HepG2 (cell line): ENCODE data around the gene GPC2. TPM values are rescaled to one million over a fixed set of nuclear protein-coding genes. Genes with fewer than 3 reads are reported as not detected.

Experiments used
- BHLHE40 ChIP-seq: IDR thresholded peaks from 2 replicates; pipeline ENCODE4 v1.6.1; 2011; ENCODE audit warnings: low read length, improper control_type of control experiment
- FOXA3 ChIP-seq: IDR thresholded peaks from 2 replicates; pipeline ENCODE4 v1.6.1; 2016; ENCODE audit warnings: missing genetic modification reagents, missing compliant biosample characterization
- HNRNPUL1 ChIP-seq: fragments of 200-400 bp; formaldehyde crosslinking; IDR thresholded peaks from 2 replicates; pipeline ENCODE4 v1.6.1; 2017; ENCODE audit warnings: low read depth, mild to moderate bottlenecking, low read length, moderate library complexity
- IKZF1 ChIP-seq: fragments of 450-650 bp; IDR thresholded peaks from 2 replicates; pipeline ENCODE4 v1.7.1; 2016
- KDM3A ChIP-seq: IDR thresholded peaks from 2 replicates; pipeline ENCODE4 v1.6.1; 2018; ENCODE audit warnings: low read depth, missing compliant biosample characterization
- MLLT10 ChIP-seq: sonication (generic); formaldehyde crosslinking; IDR thresholded peaks from 2 replicates; pipeline ENCODE4 v1.4.0; 2020; ENCODE audit warnings: missing genetic modification reagents
- NR1H2 ChIP-seq: sonication (generic); formaldehyde crosslinking; IDR thresholded peaks from 2 replicates; pipeline ENCODE4 v1.8.1; 2022; ENCODE audit warnings: low read depth, missing genetic modification reagents, borderline replicate concordance
- RAD51 ChIP-seq: fragments of 450-650 bp; IDR thresholded peaks from 2 replicates; pipeline ENCODE4 v1.6.1; 2016; ENCODE audit warnings: borderline replicate concordance
- RELA ChIP-seq: sonication (generic); formaldehyde crosslinking; IDR thresholded peaks from 2 replicates; pipeline ENCODE4 v1.4.0; 2020; ENCODE audit warnings: missing genetic modification reagents
- REXO4 ChIP-seq: sonication (generic); formaldehyde crosslinking; IDR thresholded peaks from 2 replicates; pipeline ENCODE4 v1.8.0; 2022; ENCODE audit warnings: missing genetic modification reagents, mild to moderate bottlenecking, borderline replicate concordance
- SALL1 ChIP-seq: sonication (generic); formaldehyde crosslinking; IDR thresholded peaks from 2 replicates; pipeline ENCODE4 v1.8.0; 2022; ENCODE audit warnings: mild to moderate bottlenecking, missing genetic modification reagents
- ZBTB7A ChIP-seq: sonication (generic); formaldehyde crosslinking; IDR thresholded peaks from 2 replicates; pipeline ENCODE4 v1.8.0; 2022; ENCODE audit warnings: mild to moderate bottlenecking, missing genetic modification reagents
- ZKSCAN8 ChIP-seq: IDR thresholded peaks from 2 replicates; pipeline ENCODE4 v1.6.1; 2016; ENCODE audit warnings: borderline replicate concordance, missing genetic modification reagents, missing compliant biosample characterization
- ZNF12 ChIP-seq: sonication (generic); formaldehyde crosslinking; IDR thresholded peaks from 2 replicates; pipeline ENCODE4 v1.5.0; 2020; ENCODE audit warnings: missing genetic modification reagents
- ZNF124 ChIP-seq: sonication (generic); formaldehyde crosslinking; IDR thresholded peaks from 2 replicates; pipeline ENCODE4 v1.4.0; 2020; ENCODE audit warnings: missing genetic modification reagents
- ZNF263 ChIP-seq: sonication (generic); formaldehyde crosslinking; IDR thresholded peaks from 2 replicates; pipeline ENCODE4 v1.4.0; 2020; ENCODE audit warnings: missing genetic modification reagents
- ZNF431 ChIP-seq: sonication (generic); formaldehyde crosslinking; IDR thresholded peaks from 2 replicates; pipeline ENCODE4 v1.9.0; 2022; ENCODE audit warnings: missing genetic modification reagents, low read depth, mild to moderate bottlenecking, borderline replicate concordance
- ZNF562 ChIP-seq: sonication (generic); formaldehyde crosslinking; IDR thresholded peaks from 2 replicates; pipeline ENCODE4 v1.8.0; 2022; ENCODE audit warnings: missing genetic modification reagents, borderline replicate concordance
- ZNF569 ChIP-seq: sonication (generic); formaldehyde crosslinking; IDR thresholded peaks from 2 replicates; pipeline ENCODE4 v1.5.0; 2020; ENCODE audit warnings: mild to moderate bottlenecking, missing genetic modification reagents, moderate library complexity, borderline replicate concordance
- ZNF644 ChIP-seq: IDR thresholded peaks from 2 replicates; pipeline ENCODE4 v1.6.1; 2016; ENCODE audit warnings: low read depth
- ZNF672 ChIP-seq: sonication (generic); formaldehyde crosslinking; IDR thresholded peaks from 2 replicates; pipeline ENCODE4 v1.8.1; 2022; ENCODE audit warnings: missing genetic modification reagents
- polyA plus RNA-seq, 8 experiments: library from polyadenylated mRNA; depleted of rRNA in 3 of 8; stranded (reverse) in 7 of 8; unstranded in 1 of 8; fragments of >200 nt; fragmentation: Illumina TruSeq in 4 of 8; extraction: Trizol in 4 of 8; gene quantifications; 2 replicates each; pipeline versions ENCODE4 v1.2.1 to v1.2.3, GENCODE V29; 2011 to 2016; ENCODE audit warnings: low read depth in 4 of 8, missing spikeins in 1 of 8, mixed read lengths in 1 of 8; ENCODE audit not compliant: insufficient read depth in 1 of 8
- total RNA-seq, 5 experiments: library from RNA; depleted of rRNA; stranded (reverse); fragments of >200 nt; fragmentation: Illumina TruSeq; extraction: Trizol; gene quantifications; 2 replicates each; pipeline ENCODE4 v1.2.3, GENCODE V29; 2016; ENCODE audit warnings: low read depth in 1 of 5
- TF ChIP-seq, protein P1 (sequence below), 2 experiments: sonication (generic) in 1 of 2; formaldehyde crosslinking in 1 of 2; IDR thresholded peaks; 2 replicates each; pipeline versions ENCODE4 v1.5.1 to v1.6.1; 2011 to 2020; ENCODE audit warnings: borderline replicate concordance in 1 of 2, low read depth in 1 of 2, low read length in 1 of 2, mild to moderate bottlenecking in 1 of 2, missing genetic modification reagents in 1 of 2, moderate library complexity in 1 of 2
- TF ChIP-seq, protein P2 (sequence below): sonication (generic); formaldehyde crosslinking; conservative IDR thresholded peaks from 2 replicates; pipeline ENCODE4 v1.5.0; 2020; ENCODE audit warnings: missing genetic modification reagents
- TF ChIP-seq, protein P3 (sequence below): sonication (generic); formaldehyde crosslinking; IDR thresholded peaks from 2 replicates; pipeline ENCODE4 v1.8.1; 2023; ENCODE audit warnings: mild to moderate bottlenecking, missing genetic modification reagents
- TF ChIP-seq, protein P4 (sequence below): sonication (generic); formaldehyde crosslinking; IDR thresholded peaks from 2 replicates; pipeline ENCODE4 v1.4.0; 2020; ENCODE audit warnings: missing genetic modification reagents

Gene GPC2
- total and polyA plus RNA-seq, 2 of the 13 experiments (the other 11 are each of a cell fraction or from before 2014, with no cell fraction given): 0.64 to 0.78 TPM

DNA sequence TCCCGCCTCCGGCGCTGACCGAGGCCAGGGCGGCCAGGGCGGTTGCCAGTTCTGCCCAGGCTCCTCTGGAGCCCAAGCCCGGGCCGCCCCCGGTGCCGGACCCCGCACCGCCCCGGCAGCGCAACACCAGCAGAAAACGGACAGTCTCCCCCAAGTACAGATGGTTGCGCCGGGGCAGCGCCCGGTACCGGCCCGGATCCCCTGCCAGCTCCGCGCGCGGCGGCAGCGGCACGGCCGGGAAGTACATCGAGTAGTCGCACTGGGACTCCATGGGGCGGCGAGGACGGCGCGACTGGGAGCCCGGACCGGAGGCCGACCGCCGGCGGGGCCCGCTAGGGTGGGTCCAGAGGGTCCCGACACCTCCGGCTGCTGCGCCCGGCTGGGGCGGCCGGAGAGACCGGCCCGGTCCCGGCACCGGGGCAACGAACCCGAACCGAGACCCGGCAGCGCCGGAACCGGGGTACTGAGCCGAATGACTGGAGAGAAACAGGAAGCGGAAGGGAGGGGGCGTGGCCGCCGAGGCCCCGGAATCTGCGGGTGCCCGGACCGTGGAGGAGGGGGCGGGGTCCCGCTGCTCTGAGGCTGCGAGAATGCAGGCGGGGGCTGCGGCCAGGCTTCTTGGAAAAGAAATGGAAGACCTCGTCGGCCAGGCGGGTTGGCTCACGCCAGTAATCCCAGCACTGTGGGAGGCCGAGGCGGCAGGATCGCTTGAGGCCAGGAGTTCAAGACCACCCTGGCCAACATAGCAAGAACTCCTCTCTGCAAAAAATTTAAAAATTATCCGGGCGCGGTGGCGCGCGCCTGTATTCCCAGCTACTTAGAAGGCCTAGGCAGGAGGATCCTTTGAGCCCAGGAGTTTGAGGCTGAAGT is 18.7 kb downstream of the GPC2 start, which contains the start of gene TRAPPC14 (continued):
- TF ChIP-seq, protein P1, sequence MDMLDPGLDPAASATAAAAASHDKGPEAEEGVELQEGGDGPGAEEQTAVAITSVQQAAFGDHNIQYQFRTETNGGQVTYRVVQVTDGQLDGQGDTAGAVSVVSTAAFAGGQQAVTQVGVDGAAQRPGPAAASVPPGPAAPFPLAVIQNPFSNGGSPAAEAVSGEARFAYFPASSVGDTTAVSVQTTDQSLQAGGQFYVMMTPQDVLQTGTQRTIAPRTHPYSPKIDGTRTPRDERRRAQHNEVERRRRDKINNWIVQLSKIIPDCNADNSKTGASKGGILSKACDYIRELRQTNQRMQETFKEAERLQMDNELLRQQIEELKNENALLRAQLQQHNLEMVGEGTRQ (IDR thresholded peaks at IDR 0.05; ENCODE audit: low read depth, low read length): no peak
- TF ChIP-seq, protein P1 (CRISPR knock-in tag; IDR thresholded peaks at IDR 0.05; ENCODE audit: borderline replicate concordance): no peak
- TF ChIP-seq REXO4 (CRISPR knock-in tag) (no peak), KDM3A (peak; percentile 41; the same call in 1 of the 2 replicates), RAD51 (no peak), MLLT10 (CRISPR knock-in tag) (no peak), ZNF124 (CRISPR knock-in tag) (no peak), ZNF672 (CRISPR knock-in tag) (no peak), ZNF562 (no peak), BHLHE40 (no peak), FOXA3 (CRISPR knock-in tag) (no peak; the same call in 1 of the 2 replicates), IKZF1 (no peak), ZNF12 (0 out of 2 replicates have a peak, but pooled peaks have one; percentile 29), SALL1 (CRISPR knock-in tag) (peak; percentile 75), ZNF263 (CRISPR knock-in tag) (no peak), ZNF569 (no peak), ZNF431 (CRISPR knock-in tag) (no peak), RELA (CRISPR knock-in tag) (no peak), ZNF644 (CRISPR knock-in tag) (no peak), NR1H2 (no peak), ZBTB7A (CRISPR knock-in tag) (no peak), HNRNPUL1 (no peak), ZKSCAN8 (CRISPR knock-in tag) (no peak)
- TF ChIP-seq, protein P2, sequence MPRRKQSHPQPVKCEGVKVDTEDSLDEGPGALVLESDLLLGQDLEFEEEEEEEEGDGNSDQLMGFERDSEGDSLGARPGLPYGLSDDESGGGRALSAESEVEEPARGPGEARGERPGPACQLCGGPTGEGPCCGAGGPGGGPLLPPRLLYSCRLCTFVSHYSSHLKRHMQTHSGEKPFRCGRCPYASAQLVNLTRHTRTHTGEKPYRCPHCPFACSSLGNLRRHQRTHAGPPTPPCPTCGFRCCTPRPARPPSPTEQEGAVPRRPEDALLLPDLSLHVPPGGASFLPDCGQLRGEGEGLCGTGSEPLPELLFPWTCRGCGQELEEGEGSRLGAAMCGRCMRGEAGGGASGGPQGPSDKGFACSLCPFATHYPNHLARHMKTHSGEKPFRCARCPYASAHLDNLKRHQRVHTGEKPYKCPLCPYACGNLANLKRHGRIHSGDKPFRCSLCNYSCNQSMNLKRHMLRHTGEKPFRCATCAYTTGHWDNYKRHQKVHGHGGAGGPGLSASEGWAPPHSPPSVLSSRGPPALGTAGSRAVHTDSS: no peak
- TF ChIP-seq, protein P3, sequence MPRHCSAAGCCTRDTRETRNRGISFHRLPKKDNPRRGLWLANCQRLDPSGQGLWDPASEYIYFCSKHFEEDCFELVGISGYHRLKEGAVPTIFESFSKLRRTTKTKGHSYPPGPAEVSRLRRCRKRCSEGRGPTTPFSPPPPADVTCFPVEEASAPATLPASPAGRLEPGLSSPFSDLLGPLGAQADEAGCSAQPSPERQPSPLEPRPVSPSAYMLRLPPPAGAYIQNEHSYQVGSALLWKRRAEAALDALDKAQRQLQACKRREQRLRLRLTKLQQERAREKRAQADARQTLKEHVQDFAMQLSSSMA: no peak
- TF ChIP-seq, protein P4, sequence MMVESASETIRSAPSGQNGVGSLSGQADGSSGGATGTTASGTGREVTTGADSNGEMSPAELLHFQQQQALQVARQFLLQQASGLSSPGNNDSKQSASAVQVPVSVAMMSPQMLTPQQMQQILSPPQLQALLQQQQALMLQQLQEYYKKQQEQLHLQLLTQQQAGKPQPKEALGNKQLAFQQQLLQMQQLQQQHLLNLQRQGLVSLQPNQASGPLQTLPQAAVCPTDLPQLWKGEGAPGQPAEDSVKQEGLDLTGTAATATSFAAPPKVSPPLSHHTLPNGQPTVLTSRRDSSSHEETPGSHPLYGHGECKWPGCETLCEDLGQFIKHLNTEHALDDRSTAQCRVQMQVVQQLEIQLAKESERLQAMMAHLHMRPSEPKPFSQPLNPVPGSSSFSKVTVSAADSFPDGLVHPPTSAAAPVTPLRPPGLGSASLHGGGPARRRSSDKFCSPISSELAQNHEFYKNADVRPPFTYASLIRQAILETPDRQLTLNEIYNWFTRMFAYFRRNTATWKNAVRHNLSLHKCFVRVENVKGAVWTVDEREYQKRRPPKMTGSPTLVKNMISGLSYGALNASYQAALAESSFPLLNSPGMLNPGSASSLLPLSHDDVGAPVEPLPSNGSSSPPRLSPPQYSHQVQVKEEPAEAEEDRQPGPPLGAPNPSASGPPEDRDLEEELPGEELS (CRISPR knock-in tag): peak; percentile 21; the same call in 1 of the 2 replicates
